Ishikawa (cell line): ENCODE data around the gene CCL26.

Experiments used
- EP300 ChIP-seq: IDR thresholded peaks from 2 replicates; pipeline ENCODE4 v1.6.1; 2012; ENCODE audit warnings: borderline replicate concordance
- TAF1 ChIP-seq: IDR thresholded peaks from 2 replicates; pipeline ENCODE4 v1.6.1; 2012; ENCODE audit warnings: low read depth, mild to moderate bottlenecking
- ZBTB7A ChIP-seq: IDR thresholded peaks from 2 replicates; pipeline ENCODE4 v1.6.1; 2012; ENCODE audit warnings: low read depth

- TF ChIP-seq EP300: no peak
- no peak for TF ChIP-seq TAF1
- no peak for TF ChIP-seq ZBTB7A
These were observed 48.6 kb downstream of the CCL26 start for GRCh38 chr7:75723444-75723843.
